Astrocyte (in vitro differentiated cells and primary cell): Measurements from ENCODE around the gene MSANTD7. TPM values are rescaled to one million over a fixed set of nuclear protein-coding genes. Genes with fewer than 3 reads are reported as not detected.

Experiments
- DNase-seq: peaks from one replicate; pipeline ENCODE4 v3.0.0-alpha.2; 2010; ENCODE audit warnings: low read depth
- FAIRE-seq: peaks from 2 replicates; lab custom pipeline; 2011; peaks lifted over from hg19 to GRCh38; lab: Jason Lieb, UNC
- H2AFZ ChIP-seq: 2 replicates; pipeline ENCODE4 v1.6.0; 2012; ENCODE audit warnings: low read depth, low read length, inconsistent platforms
- H3K27ac ChIP-seq: 2 replicates; pipeline ENCODE4 v1.5.1; 2011; ENCODE audit warnings: low read depth, low read length, inconsistent platforms
- H3K27me3 ChIP-seq: 2 replicates; pipeline ENCODE4 v1.6.0; 2011; ENCODE audit warnings: low read length, inconsistent platforms; ENCODE audit not compliant: insufficient read depth
- H3K36me3 ChIP-seq: 2 replicates; pipeline ENCODE4 v1.5.1; 2011; ENCODE audit warnings: low read length, inconsistent platforms; ENCODE audit not compliant: insufficient read depth
- H3K4me1 ChIP-seq: 2 replicates; pipeline ENCODE4 v1.5.1; 2011; ENCODE audit warnings: low read length, inconsistent platforms; ENCODE audit not compliant: insufficient read depth
- H3K4me2 ChIP-seq: 2 replicates; pipeline ENCODE4 v1.6.0; 2012; ENCODE audit warnings: low read length, inconsistent platforms
- H3K4me3 ChIP-seq: 2 replicates; pipeline ENCODE4 v1.5.1; 2011; ENCODE audit warnings: low read depth, mild to moderate bottlenecking, low read length, inconsistent platforms; ENCODE audit not compliant: insufficient read depth
- H3K79me2 ChIP-seq: 2 replicates; pipeline ENCODE4 v1.6.0; 2012; ENCODE audit warnings: mild to moderate bottlenecking, low read length, inconsistent platforms; ENCODE audit not compliant: insufficient read depth
- H3K9ac ChIP-seq: 2 replicates; pipeline ENCODE4 v1.6.0; 2012; ENCODE audit warnings: mild to moderate bottlenecking, low read length, inconsistent platforms
- H3K9me3 ChIP-seq: 2 replicates; pipeline ENCODE4 v1.5.1; 2012; ENCODE audit warnings: low read depth, mild to moderate bottlenecking, low read length, inconsistent platforms; ENCODE audit not compliant: insufficient read depth
- H4K20me1 ChIP-seq: 2 replicates; pipeline ENCODE4 v1.6.0; 2012; ENCODE audit warnings: low read length, inconsistent platforms; ENCODE audit not compliant: insufficient read depth
- H3K27ac Mint-ChIP-seq: one replicate; pipeline ENCODE4 v1.8.0; 2021; ENCODE audit warnings: mild to moderate bottlenecking, mixed read lengths; ENCODE audit not compliant: unreplicated experiment
- H3K27me3 Mint-ChIP-seq: one replicate; pipeline ENCODE4 v1.8.0; 2021; ENCODE audit warnings: low read depth, mixed read lengths; ENCODE audit not compliant: unreplicated experiment
- H3K36me3 Mint-ChIP-seq: one replicate; pipeline ENCODE4 v1.8.0; 2021; ENCODE audit warnings: low read depth, mixed read lengths; ENCODE audit not compliant: unreplicated experiment
- H3K4me1 Mint-ChIP-seq: one replicate; pipeline ENCODE4 v1.8.0; 2021; ENCODE audit warnings: low read depth, mixed read lengths; ENCODE audit not compliant: unreplicated experiment
- H3K4me3 Mint-ChIP-seq: one replicate; pipeline ENCODE4 v1.8.0; 2021; ENCODE audit warnings: mild to moderate bottlenecking, moderate library complexity, mixed read lengths; ENCODE audit not compliant: unreplicated experiment
- H3K9me3 Mint-ChIP-seq: one replicate; pipeline ENCODE4 v1.8.0; 2021; ENCODE audit warnings: mild to moderate bottlenecking, mixed read lengths; ENCODE audit not compliant: unreplicated experiment
- CTCF ChIP-seq: IDR thresholded peaks from 2 replicates; pipeline ENCODE4 v1.5.1; 2011; ENCODE audit warnings: low read depth, mild to moderate bottlenecking, inconsistent platforms, low read length, moderate library complexity; ENCODE audit not compliant: insufficient read depth
- EZH2 ChIP-seq: IDR thresholded peaks from 2 replicates; pipeline ENCODE4 v1.6.1; 2012; ENCODE audit warnings: mild to moderate bottlenecking, low read length, inconsistent platforms; ENCODE audit not compliant: insufficient read depth
- total RNA-seq: library from RNA; stranded (reverse); gene quantifications from 2 replicates; pipeline ENCODE4 v1.2.1, GENCODE V29; 2021

Gene MSANTD7
- total RNA-seq, 1 donor from 2014 or later = 16.0 TPM

DNA sequence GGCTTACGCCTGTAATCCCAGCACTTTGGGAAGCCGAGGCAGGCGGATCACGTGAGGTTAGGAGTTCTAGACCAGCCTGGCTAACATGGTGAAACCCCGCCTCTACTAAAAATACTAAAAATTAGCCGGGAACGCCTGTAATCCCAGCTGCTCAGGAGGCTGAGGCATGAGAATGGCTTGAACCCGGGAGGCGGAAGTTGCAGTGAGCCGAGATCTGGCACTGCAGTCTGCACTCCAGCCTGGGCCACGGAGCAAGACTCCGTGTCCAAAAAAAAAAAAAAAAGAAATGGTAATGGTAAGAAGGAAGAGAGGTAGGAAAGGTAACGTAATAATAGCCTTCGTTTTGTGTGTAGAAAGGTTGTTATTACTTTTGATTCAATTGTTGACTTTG lies 1.2 kb downstream of the MSANTD7 start:
- peaks cover 8% of the 10 kb centered on the region for H3K4me1 ChIP-seq
- peak overlapping the region; percentile 96 for H2AFZ ChIP-seq
- peaks cover 2% of the 10 kb centered on the region for H3K36me3 Mint-ChIP-seq
- H3K4me1 Mint-ChIP-seq = peaks cover 2% of the 10 kb centered on the region
- peak overlapping the region; percentile 98 for H3K4me3 Mint-ChIP-seq
- peaks cover 36% of the 10 kb centered on the region for H3K79me2 ChIP-seq
- FAIRE-seq (no peak), DNase-seq (no peak)
- peaks cover 31% of the 10 kb centered on the region for H3K36me3 ChIP-seq
- H3K9me3 Mint-ChIP-seq = no peaks in the 10 kb centered on the region
- H3K27ac Mint-ChIP-seq = peak overlapping the region; percentile 89
- no peak for TF ChIP-seq EZH2
- TF ChIP-seq CTCF = no peak
- no peaks in the 10 kb centered on the region for H3K27me3 Mint-ChIP-seq
- no peaks in the 10 kb centered on the region for H3K27me3 ChIP-seq
- peak overlapping the region; percentile 94 for H3K4me3 ChIP-seq
- H3K9ac ChIP-seq = peak overlapping the region; percentile 99
- H3K4me2 ChIP-seq = peak overlapping the region; percentile 92
- peak overlapping the region; percentile 97 for H3K27ac ChIP-seq
- H3K9me3 ChIP-seq = no peaks in the 10 kb centered on the region
- H4K20me1 ChIP-seq = peaks cover 7% of the 10 kb centered on the region

GRCh38 chr10:14840178-14840577 lies 2.1 kb downstream of the MSANTD7 start:
- Histone ChIP-seq H3K79me2 (peaks cover 36% of the 10 kb centered on the region), H3K9me3 (no peaks in the 10 kb centered on the region), H3K4me3 (no peak overlapping the region), H2AFZ (no peak overlapping the region), H3K36me3 (peaks cover 35% of the 10 kb centered on the region), H3K4me2 (no peak overlapping the region), H4K20me1 (peaks cover 10% of the 10 kb centered on the region), H3K27me3 (no peaks in the 10 kb centered on the region), H3K27ac (no peak overlapping the region), H3K4me1 (peaks cover 8% of the 10 kb centered on the region), H3K9ac (no peak overlapping the region)
- Mint-ChIP-seq H3K9me3 (no peaks in the 10 kb centered on the region), H3K4me3 (no peak overlapping the region), H3K4me1 (peaks cover 2% of the 10 kb centered on the region), H3K36me3 (peaks cover 5% of the 10 kb centered on the region), H3K27ac (no peak overlapping the region), H3K27me3 (no peaks in the 10 kb centered on the region)
- FAIRE-seq = no peak
- DNase-seq = no peak
- no peak for TF ChIP-seq EZH2
- no peak for TF ChIP-seq CTCF

GRCh38 chr10:14843327-14843988 lies 5.4 kb downstream of the MSANTD7 start:
- TF ChIP-seq EZH2 (no peak), CTCF (no peak)
- peaks cover 32% of the 10 kb centered on the region for H3K79me2 ChIP-seq
- Mint-ChIP-seq H3K36me3 (peaks cover 5% of the 10 kb centered on the region), H3K9me3 (no peaks in the 10 kb centered on the region), H3K4me1 (peaks cover 2% of the 10 kb centered on the region), H3K27ac (no peak overlapping the region), H3K4me3 (no peak overlapping the region), H3K27me3 (no peaks in the 10 kb centered on the region)
- no peaks in the 10 kb centered on the region for H3K4me1 ChIP-seq
- no peak for FAIRE-seq
- no peaks in the 10 kb centered on the region for H3K9me3 ChIP-seq
- H3K4me2 ChIP-seq = no peak overlapping the region
- no peak overlapping the region for H3K27ac ChIP-seq
- H3K9ac ChIP-seq = no peak overlapping the region
- no peak for DNase-seq
- H3K4me3 ChIP-seq = no peak overlapping the region
- no peaks in the 10 kb centered on the region for H3K27me3 ChIP-seq
- no peak overlapping the region for H2AFZ ChIP-seq
- H3K36me3 ChIP-seq = peaks cover 35% of the 10 kb centered on the region
- H4K20me1 ChIP-seq = peaks cover 10% of the 10 kb centered on the region
